ENCODE measurements around the gene ZNF576. TPM values are rescaled to one million over a fixed set of nuclear protein-coding genes. Genes with fewer than 3 reads are reported as not detected.

Gene ZNF576
- total and polyA plus RNA-seq, 2 of the 13 experiments (the other 11 are each of a cell fraction or from before 2014, with no cell fraction given) = 7.2 to 9.6 TPM

DNA sequence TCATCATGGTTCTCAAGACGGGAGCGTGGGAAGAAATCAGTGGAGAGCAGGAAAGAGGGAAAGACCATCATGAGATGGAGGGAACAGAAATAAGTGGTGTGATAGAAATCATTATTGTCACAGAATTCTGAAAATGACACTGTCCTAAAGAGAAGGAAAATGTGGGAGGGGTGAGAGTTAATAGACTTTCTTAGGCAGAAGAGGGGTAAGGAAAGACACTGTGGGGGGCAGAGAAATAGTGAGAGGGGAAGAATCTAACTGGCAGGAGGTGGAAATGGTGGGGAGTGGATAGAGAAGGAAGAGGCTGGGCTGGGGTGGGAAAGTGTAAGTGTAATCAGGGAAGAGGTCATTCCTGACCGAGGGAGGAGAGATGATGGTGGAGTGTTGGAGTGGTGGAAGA lies 17.6 kb upstream of the ZNF576 start:
- H3K27ac ChIP-seq (ENCODE audit: extremely low read length, insufficient read depth, low read length) = no peak overlapping the region
- POLR2A ChIA-PET = no interaction called here
- H3K4me3 ChIP-seq (replicated peaks in 1 of 3; ENCODE audit: insufficient read depth in 1 of 3, low read depth in 2 of 3, low read length in 3 of 3) = no peak overlapping the region
- no peaks in the 10 kb centered on the region; a peak in 1 of 5 replicates for H3K27me3 ChIP-seq (ENCODE audit: control insufficient read depth in 1 of 2, insufficient read depth in 2 of 2, low read length in 2 of 2)
- H3K9ac ChIP-seq (ENCODE audit: insufficient read depth, low read depth, low read length) = no peak overlapping the region
- CTCF ChIA-PET (ENCODE audit: low intra/inter-chr PET ratio, low total read pairs) = no interaction called here
- TF ChIP-seq SOX6 (IDR thresholded peaks at IDR 0.05) (no peak), SOX6 (CRISPR knock-in tag; IDR thresholded peaks at IDR 0.05) (no peak), MAFF (IDR thresholded peaks at IDR 0.05; ENCODE audit: low read depth, low read length) (no peak), THYN1 (CRISPR knock-in tag; IDR thresholded peaks at IDR 0.05; ENCODE audit: borderline replicate concordance, low read depth) (no peak), HOXA9 (CRISPR knock-in tag; IDR thresholded peaks at IDR 0.05; ENCODE audit: borderline replicate concordance) (no peak), SIX4 (CRISPR knock-in tag; IDR thresholded peaks at IDR 0.05) (no peak), ZNF343 (CRISPR knock-in tag; IDR thresholded peaks at IDR 0.05) (no peak), NFIC (IDR thresholded peaks at IDR 0.05; ENCODE audit: low read length) (no peak)
- TF ChIP-seq, protein P1, sequence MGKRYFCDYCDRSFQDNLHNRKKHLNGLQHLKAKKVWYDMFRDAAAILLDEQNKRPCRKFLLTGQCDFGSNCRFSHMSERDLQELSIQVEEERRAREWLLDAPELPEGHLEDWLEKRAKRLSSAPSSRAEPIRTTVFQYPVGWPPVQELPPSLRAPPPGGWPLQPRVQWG (CRISPR knock-in tag; IDR thresholded peaks at IDR 0.05; ENCODE audit: borderline replicate concordance, low read depth) = no peak
- no peaks in the 10 kb centered on the region for H3K36me3 ChIP-seq (replicated peaks in 1 of 2; ENCODE audit: control insufficient read depth in 1 of 2, insufficient read depth in 2 of 2, low read length in 2 of 2)
- in situ Hi-C loops (cut with HindIII; ENCODE audit: extremely low pct_ligation_motif_present, low pct_unique_long_range_greater_than_20kb) = no loop called here
- FAIRE-seq (no peak), DNase-seq (ENCODE audit: low spot score) (no peak), ATAC-seq (no peak)
- H3K4me2 ChIP-seq (ENCODE audit: low read depth, low read length) = no peak overlapping the region
- no peaks in the 10 kb centered on the region for H3K9me3 ChIP-seq (ENCODE audit: low read length)
- 32% methylated on average over 3 of the region's 3 CpGs for WGBS (ENCODE audit: low lambda C conversion rate)
- BruUV-seq (replicated peaks) = no TSS peak
- intact Hi-C loops (cut with micrococcal nuclease; ENCODE audit: unreplicated experiment) = no loop called here
- peaks cover 16% of the 10 kb centered on the region; the same call in 1 of the 2 replicates for H3K4me1 ChIP-seq (ENCODE audit: insufficient read depth, low read length)
- H3K79me2 ChIP-seq (ENCODE audit: insufficient read depth, low read length) = peaks cover 8% of the 10 kb centered on the region
- H2AFZ ChIP-seq (ENCODE audit: low read length) = no peak overlapping the region
- no peaks in the 10 kb centered on the region for H4K20me1 ChIP-seq (ENCODE audit: insufficient read depth, low read length)

DNA sequence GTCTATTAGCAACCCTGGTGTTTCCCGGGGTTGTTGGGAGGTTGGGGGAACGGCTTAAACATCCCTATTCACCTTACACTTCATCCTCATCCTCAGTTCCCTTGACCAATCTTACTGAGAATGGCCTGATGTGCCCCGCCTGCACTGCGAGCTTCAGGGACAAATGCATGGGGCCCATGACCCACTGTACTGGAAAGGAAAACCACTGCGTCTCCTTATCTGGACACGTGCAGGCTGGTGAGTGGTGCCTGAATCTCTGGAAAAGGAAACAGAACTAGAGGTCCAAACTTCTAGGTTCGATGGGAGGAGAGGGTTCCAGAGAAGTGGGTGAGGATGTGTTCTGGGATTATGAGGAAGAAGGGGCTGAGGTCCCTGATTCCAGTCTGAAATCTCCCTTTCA lies 14.9 kb upstream of the ZNF576 start:
- H3K79me2 ChIP-seq (ENCODE audit: insufficient read depth, low read length) = no peaks in the 10 kb centered on the region
- no peak overlapping the region for H3K4me2 ChIP-seq (ENCODE audit: low read depth, low read length)
- no peak for ATAC-seq
- TF ChIP-seq ZSCAN22 (CRISPR knock-in tag; IDR thresholded peaks at IDR 0.05) (no peak), TOE1 (CRISPR knock-in tag; IDR thresholded peaks at IDR 0.05) (no peak), SKI (IDR thresholded peaks at IDR 0.05; ENCODE audit: partially characterized antibody) (no peak), SNAPC2 (CRISPR knock-in tag; IDR thresholded peaks at IDR 0.05) (no peak), YEATS2 (CRISPR knock-in tag; IDR thresholded peaks at IDR 0.05; ENCODE audit: borderline replicate concordance) (no peak), ZKSCAN1 (IDR thresholded peaks at IDR 0.05; ENCODE audit: low read length) (no peak), HNRNPL (IDR thresholded peaks at IDR 0.05; ENCODE audit: low read depth, low read length) (no peak), PHF8 (CRISPR knock-in tag; IDR thresholded peaks at IDR 0.05) (no peak), AGO1 (IDR thresholded peaks at IDR 0.05; ENCODE audit: low read depth, low read length, poor library complexity, severe bottlenecking) (no peak), ZNF30 (CRISPR knock-in tag; IDR thresholded peaks at IDR 0.05) (no peak)
- TF ChIP-seq, protein P2, sequence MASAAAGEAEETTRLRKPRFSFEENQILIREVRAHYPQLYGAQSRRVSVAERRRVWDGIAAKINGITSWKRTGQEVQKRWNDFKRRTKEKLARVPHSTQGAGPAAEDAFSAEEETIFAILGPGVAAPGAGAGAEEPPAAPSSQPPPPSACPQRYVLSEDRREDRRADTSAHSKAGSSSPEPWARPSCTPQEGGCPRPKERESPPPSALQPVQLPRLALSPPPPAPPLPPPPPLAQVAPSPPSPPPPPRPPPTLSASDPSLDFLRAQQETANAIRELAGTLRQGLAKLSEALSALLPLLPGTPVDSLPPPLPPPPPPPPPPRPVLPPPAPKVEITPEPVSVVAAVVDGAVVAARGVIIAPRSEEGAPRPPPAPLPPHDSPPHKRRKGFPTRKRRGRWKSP (CRISPR knock-in tag; IDR thresholded peaks at IDR 0.05) = no peak
- TF ChIP-seq, protein P3, sequence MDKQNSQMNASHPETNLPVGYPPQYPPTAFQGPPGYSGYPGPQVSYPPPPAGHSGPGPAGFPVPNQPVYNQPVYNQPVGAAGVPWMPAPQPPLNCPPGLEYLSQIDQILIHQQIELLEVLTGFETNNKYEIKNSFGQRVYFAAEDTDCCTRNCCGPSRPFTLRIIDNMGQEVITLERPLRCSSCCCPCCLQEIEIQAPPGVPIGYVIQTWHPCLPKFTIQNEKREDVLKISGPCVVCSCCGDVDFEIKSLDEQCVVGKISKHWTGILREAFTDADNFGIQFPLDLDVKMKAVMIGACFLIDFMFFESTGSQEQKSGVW (CRISPR knock-in tag; IDR thresholded peaks at IDR 0.05; ENCODE audit: borderline replicate concordance) = no peak

More for the DNA sequence above, 14.9 kb upstream of the ZNF576 start:
- H3K27me3 ChIP-seq (ENCODE audit: control insufficient read depth in 1 of 2, insufficient read depth in 2 of 2, low read length in 2 of 2) = no peaks in the 10 kb centered on the region
- H3K36me3 ChIP-seq (replicated peaks in 1 of 2; ENCODE audit: control insufficient read depth in 1 of 2, insufficient read depth in 2 of 2, low read length in 2 of 2) = no peaks in the 10 kb centered on the region
- intact Hi-C loops (cut with micrococcal nuclease; ENCODE audit: unreplicated experiment) (no loop called here), in situ Hi-C loops (cut with HindIII; ENCODE audit: extremely low pct_ligation_motif_present, low pct_unique_long_range_greater_than_20kb) (no loop called here)
- no peaks in the 10 kb centered on the region for H3K9me3 ChIP-seq (ENCODE audit: low read length)
- no peak overlapping the region for H3K9ac ChIP-seq (ENCODE audit: insufficient read depth, low read depth, low read length)
- no peak overlapping the region for H3K27ac ChIP-seq (ENCODE audit: extremely low read length, insufficient read depth, low read length)
- BruUV-seq (replicated peaks) = no TSS peak
- H3K4me1 ChIP-seq (ENCODE audit: insufficient read depth, low read length) = peaks cover 16% of the 10 kb centered on the region
- POLR2A ChIA-PET = no interaction called here
- WGBS (ENCODE audit: low lambda C conversion rate) = 46% methylated on average over 7 of the region's 7 CpGs
- no peaks in the 10 kb centered on the region for H4K20me1 ChIP-seq (ENCODE audit: insufficient read depth, low read length)
- no peak for FAIRE-seq
- no peak overlapping the region for H2AFZ ChIP-seq (ENCODE audit: low read length)
- DNase-seq (ENCODE audit: low spot score) = no peak
- CTCF ChIA-PET (ENCODE audit: low intra/inter-chr PET ratio, low total read pairs) = no interaction called here
- H3K4me3 ChIP-seq (replicated peaks in 1 of 3; ENCODE audit: insufficient read depth in 1 of 3, low read depth in 2 of 3, low read length in 3 of 3) = no peak overlapping the region
